Keratinocyte (primary cell): Measurements from ENCODE around the gene GRPEL2. TPM values are rescaled to one million over a fixed set of nuclear protein-coding genes. Genes with fewer than 3 reads are reported as not detected.

ENCODE experiments used
- DNase-seq: peaks from one replicate; pipeline ENCODE4 v3.0.0-alpha.2; 2011; ENCODE audit warnings: low read depth, missing footprints, low spot score
- FAIRE-seq: peaks from 2 replicates; lab custom pipeline; 2011; peaks lifted over from hg19 to GRCh38; lab: Jason Lieb, UNC
- H2AFZ ChIP-seq: 2 replicates; pipeline ENCODE4 v1.6.0; 2012; ENCODE audit warnings: low read length, control low read depth, inconsistent platforms; ENCODE audit not compliant: control insufficient read depth
- H3K27ac ChIP-seq: 2 replicates; pipeline ENCODE4 v1.5.1; 2011; ENCODE audit warnings: low read length; ENCODE audit not compliant: control insufficient read depth, insufficient read depth
- H3K27me3 ChIP-seq: 3 replicates; pipeline ENCODE4 v1.6.0; 2011; ENCODE audit warnings: low read length; ENCODE audit not compliant: control insufficient read depth, insufficient read depth; ENCODE audit errors: extremely low read depth
- H3K36me3 ChIP-seq, 2 experiments: 2 replicates in 1 of 2; 3 replicates in 1 of 2; pipeline ENCODE4 v1.5.1; 2011; ENCODE audit warnings: low read length in 2 of 2, mild to moderate bottlenecking in 1 of 2; ENCODE audit not compliant: control insufficient read depth in 2 of 2, insufficient read depth in 2 of 2; ENCODE audit errors: extremely low read depth in 1 of 2
- H3K4me1 ChIP-seq: 3 replicates; pipeline ENCODE4 v1.5.1; 2011; ENCODE audit warnings: low read length; ENCODE audit not compliant: control insufficient read depth, insufficient read depth; ENCODE audit errors: extremely low read depth
- H3K4me2 ChIP-seq: 3 replicates; pipeline ENCODE4 v1.6.0; 2011; ENCODE audit warnings: low read depth, low read length; ENCODE audit not compliant: control insufficient read depth, insufficient read depth; ENCODE audit errors: extremely low read depth
- H3K4me3 ChIP-seq, 3 experiments: fragments of 200-600 bp in 1 of 3; sonication (generic) in 1 of 3; 2 replicates in 2 of 3; 3 replicates in 1 of 3; pipeline ENCODE4 v1.5.1; 2011 to 2016; ENCODE audit warnings: low read length in 3 of 3, mild to moderate bottlenecking in 3 of 3, control low read depth in 2 of 3, inconsistent platforms in 1 of 3, low read depth in 1 of 3, mixed read lengths in 1 of 3, mixed run types in 1 of 3, moderate library complexity in 1 of 3; ENCODE audit not compliant: control insufficient read depth in 2 of 3, insufficient read depth in 2 of 3; ENCODE audit errors: extremely low read depth in 1 of 3
- H3K79me2 ChIP-seq: 2 replicates; pipeline ENCODE4 v1.6.0; 2012; ENCODE audit warnings: low read length; ENCODE audit not compliant: control insufficient read depth, insufficient read depth
- H3K9ac ChIP-seq: 3 replicates; pipeline ENCODE4 v1.6.0; 2011; ENCODE audit warnings: low read length; ENCODE audit not compliant: control insufficient read depth, insufficient read depth; ENCODE audit errors: extremely low read depth
- H3K9me1 ChIP-seq: 3 replicates; pipeline ENCODE4 v1.6.0; 2011; ENCODE audit warnings: low read length; ENCODE audit not compliant: control insufficient read depth, insufficient read depth; ENCODE audit errors: extremely low read depth
- H3K9me3 ChIP-seq: 2 replicates; pipeline ENCODE4 v1.5.1; 2012; ENCODE audit warnings: low read depth, low read length; ENCODE audit not compliant: control insufficient read depth
- H4K20me1 ChIP-seq: 3 replicates; pipeline ENCODE4 v1.6.0; 2011; ENCODE audit warnings: low read length; ENCODE audit not compliant: control insufficient read depth, insufficient read depth; ENCODE audit errors: extremely low read depth
- CTCF ChIP-seq, 3 experiments: IDR thresholded peaks in 1 of 3; conservative IDR thresholded peaks in 1 of 3; optimal IDR thresholded peaks in 1 of 3; 2 replicates in 2 of 3; 3 replicates in 1 of 3; pipeline versions ENCODE3 to v1.5.1; 2011; ENCODE audit warnings: low read length in 3 of 3, mild to moderate bottlenecking in 3 of 3, moderate library complexity in 2 of 3, control low read depth in 1 of 3, inconsistent platforms in 1 of 3; ENCODE audit not compliant: insufficient read depth in 2 of 3; ENCODE audit errors: extremely low read depth in 1 of 3
- EZH2 ChIP-seq: IDR thresholded peaks from one replicate; pipeline ENCODE4 v1.6.1; 2012; ENCODE audit warnings: inconsistent platforms, mild to moderate bottlenecking, low read length, moderate library complexity
- dilution Hi-C: fragments of 300-500 bp; cut with MboI; formaldehyde crosslinking; loops from one replicate; pipeline ENCODE4 v1.7.0; 2020; ENCODE audit warnings: low sequenced_read_pairs; ENCODE audit not compliant: extremely low pct_ligation_motif_present
- polyA plus RNA-seq, 5 experiments: library from polyadenylated mRNA; depleted of rRNA in 3 of 5; stranded (reverse) in 3 of 5; stranded (forward) in 1 of 5; unstranded in 1 of 5; fragments of >200 nt; gene quantifications; 1 replicate in 1 of 5; 2 replicates in 3 of 5; 3 replicates in 1 of 5; pipeline versions ENCODE4 v1.2.1 to v1.2.3, GENCODE V29; 2011 to 2012; ENCODE audit warnings: missing spikeins in 2 of 5, low read depth in 1 of 5, low replicate concordance in 1 of 5

The GRPEL2 gene
- polyA plus RNA-seq, 1 donor (not counting 4 experiments of a cell fraction or from before 2014, with no cell fraction given) = 17.5 TPM

DNA sequence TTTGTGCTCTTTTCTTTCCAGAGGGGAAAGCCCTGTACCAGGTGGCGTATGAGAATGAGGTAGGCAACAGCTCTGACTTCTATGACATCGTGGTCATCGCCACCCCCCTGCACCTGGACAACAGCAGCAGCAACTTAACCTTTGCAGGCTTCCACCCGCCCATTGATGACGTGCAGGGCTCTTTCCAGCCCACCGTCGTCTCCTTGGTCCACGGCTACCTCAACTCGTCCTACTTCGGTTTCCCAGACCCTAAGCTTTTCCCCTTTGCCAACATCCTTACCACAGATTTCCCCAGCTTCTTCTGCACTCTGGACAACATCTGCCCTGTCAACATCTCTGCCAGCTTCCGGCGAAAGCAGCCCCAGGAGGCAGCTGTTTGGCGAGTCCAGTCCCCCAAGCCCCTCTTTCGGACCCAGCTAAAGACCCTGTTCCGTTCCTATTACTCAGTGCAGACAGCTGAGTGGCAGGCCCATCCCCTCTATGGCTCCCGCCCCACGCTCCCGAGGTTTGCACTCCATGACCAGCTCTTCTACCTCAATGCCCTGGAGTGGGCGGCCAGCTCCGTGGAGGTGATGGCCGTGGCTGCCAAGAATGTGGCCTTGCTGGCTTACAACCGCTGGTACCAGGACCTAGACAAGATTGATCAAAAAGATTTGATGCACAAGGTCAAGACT lies 22.8 kb downstream of the GRPEL2 start:
- Histone ChIP-seq H2AFZ (no peak overlapping the region), H3K79me2 (no peaks in the 10 kb centered on the region), H3K9me1 (no peaks in the 10 kb centered on the region), H3K4me2 (no peak overlapping the region), H3K9me3 (no peaks in the 10 kb centered on the region), H3K27ac (no peak overlapping the region), H3K4me1 (no peaks in the 10 kb centered on the region), H3K4me3 (no peak overlapping the region), H3K9ac (no peak overlapping the region), H3K36me3 (no peaks in the 10 kb centered on the region), H3K27me3 (no peaks in the 10 kb centered on the region), H4K20me1 (no peaks in the 10 kb centered on the region)
- TF ChIP-seq CTCF (optimal IDR thresholded peaks at IDR 0.05 in 1 of 3, IDR thresholded peaks at IDR 0.05 in 1 of 3, conservative IDR thresholded peaks at IDR 0.05 in 1 of 3; ENCODE audit: extremely low read depth in 1 of 3, insufficient read depth in 2 of 3, low read length in 3 of 3) (no peak), EZH2 (no peak)
- FAIRE-seq (no peak), DNase-seq (no peak)
- dilution Hi-C loops = no loop called here

GRCh38 chr5:149370878-149371277 lies 25.6 kb downstream of the GRPEL2 start:
- dilution Hi-C loops = no loop called here
- no peak overlapping the region for H3K9ac ChIP-seq
- H3K79me2 ChIP-seq = no peaks in the 10 kb centered on the region
- FAIRE-seq (no peak), DNase-seq (no peak)
- TF ChIP-seq EZH2 (no peak), CTCF (optimal IDR thresholded peaks at IDR 0.05 in 1 of 3, IDR thresholded peaks at IDR 0.05 in 1 of 3, conservative IDR thresholded peaks at IDR 0.05 in 1 of 3; ENCODE audit: extremely low read depth in 1 of 3, insufficient read depth in 2 of 3, low read length in 3 of 3) (no peak)
- no peaks in the 10 kb centered on the region for H3K36me3 ChIP-seq
- H3K4me3 ChIP-seq = no peak overlapping the region
- H3K9me3 ChIP-seq = no peaks in the 10 kb centered on the region
- no peaks in the 10 kb centered on the region for H4K20me1 ChIP-seq
- no peaks in the 10 kb centered on the region for H3K27me3 ChIP-seq
- no peak overlapping the region for H3K4me2 ChIP-seq
- H3K4me1 ChIP-seq = no peaks in the 10 kb centered on the region
- H3K27ac ChIP-seq = no peak overlapping the region
- no peak overlapping the region for H2AFZ ChIP-seq
- H3K9me1 ChIP-seq = no peaks in the 10 kb centered on the region
